Islet precursor cell (in vitro differentiated cells): ENCODE measurements around the gene COL27A1.

ENCODE experiments used
- DNase-seq: peaks from one replicate; pipeline ENCODE4 v3.0.0-alpha.2; 2018

COL27A1 gene

DNA sequence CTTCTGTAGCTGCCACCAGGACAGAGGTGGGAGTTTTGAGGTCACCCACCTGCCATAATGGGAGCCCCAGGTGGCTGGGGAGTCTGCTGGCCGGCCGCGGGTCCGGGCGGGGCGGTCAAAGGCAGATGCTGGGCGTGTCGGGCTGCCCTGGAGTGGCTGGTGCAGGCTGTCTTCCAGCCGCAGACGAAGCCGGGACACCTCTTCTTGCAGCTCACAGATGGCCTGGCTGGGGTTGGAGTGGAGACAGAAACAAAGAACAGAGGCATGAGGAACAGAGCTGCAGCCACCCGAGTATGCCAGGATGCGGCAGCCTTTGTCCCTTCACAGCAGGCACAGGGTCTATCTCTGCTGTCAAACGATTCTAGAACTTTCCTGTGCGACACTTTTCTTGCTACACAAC lies 192.3 kb downstream of the COL27A1 start:
- no peak for DNase-seq

GRCh38 chr9:114348261-114348905 lies 193.0 kb downstream of the COL27A1 start:
- no peak for DNase-seq

DNA sequence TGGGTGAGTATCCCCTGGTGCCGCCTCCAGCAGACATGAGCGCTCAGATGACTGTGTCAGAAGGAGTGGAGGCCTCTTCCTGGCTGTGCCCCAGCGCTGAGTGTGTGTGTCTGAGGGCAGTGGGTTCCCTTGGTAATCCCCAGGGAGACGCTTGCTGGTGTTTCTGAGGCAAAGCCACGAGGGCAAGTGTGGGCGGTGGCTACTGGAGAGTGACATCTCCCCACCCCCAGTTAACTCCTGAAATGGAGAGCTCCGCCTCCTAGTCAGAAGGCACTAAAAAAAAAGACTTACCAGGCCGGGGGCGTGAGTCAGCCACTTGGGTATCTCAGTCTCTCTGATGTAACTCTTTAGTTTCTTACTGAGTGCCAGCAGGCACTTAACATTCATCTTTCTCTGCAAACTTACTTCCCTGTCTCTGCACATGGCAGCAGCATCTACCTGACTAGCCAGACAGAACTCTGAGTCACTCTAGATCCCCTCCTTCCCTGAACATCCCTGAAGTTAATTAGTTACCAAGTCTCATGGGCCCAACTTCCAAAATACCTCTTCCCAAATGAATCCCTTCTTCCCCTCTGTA lies 193.7 kb downstream of the COL27A1 start:
- peak; percentile 98 for DNase-seq

- DNase-seq, result no peak
Observed at GRCh38 chr9:114349713-114350480, 194.6 kb downstream of the COL27A1 start.

- no peak for DNase-seq
Observed at GRCh38 chr9:114350636-114351401, 195.5 kb downstream of the COL27A1 start.

- no peak for DNase-seq
Observed at GRCh38 chr9:114351932-114352331, 196.6 kb downstream of the COL27A1 start.

DNA sequence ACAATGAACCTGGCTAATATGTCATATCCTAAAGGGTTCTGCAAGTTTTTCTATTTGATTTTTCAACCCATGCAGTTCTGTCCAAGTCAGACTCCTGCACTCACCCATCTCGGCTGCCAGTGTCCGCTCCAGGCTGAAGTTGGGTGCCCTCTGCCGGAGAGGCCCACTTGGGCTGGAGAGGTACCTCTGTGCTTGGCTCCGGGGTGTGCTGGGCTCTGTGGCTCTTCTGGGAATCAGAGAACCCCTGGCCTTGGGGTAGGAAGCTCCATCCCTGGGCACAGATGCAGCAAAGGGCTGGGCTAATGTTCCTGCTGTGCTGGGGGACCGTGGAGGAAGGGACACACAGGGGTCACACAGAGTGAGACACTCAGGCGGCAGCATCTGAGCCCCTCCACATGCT lies 200.5 kb downstream of the COL27A1 start:
- DNase-seq, result no peak

DNA sequence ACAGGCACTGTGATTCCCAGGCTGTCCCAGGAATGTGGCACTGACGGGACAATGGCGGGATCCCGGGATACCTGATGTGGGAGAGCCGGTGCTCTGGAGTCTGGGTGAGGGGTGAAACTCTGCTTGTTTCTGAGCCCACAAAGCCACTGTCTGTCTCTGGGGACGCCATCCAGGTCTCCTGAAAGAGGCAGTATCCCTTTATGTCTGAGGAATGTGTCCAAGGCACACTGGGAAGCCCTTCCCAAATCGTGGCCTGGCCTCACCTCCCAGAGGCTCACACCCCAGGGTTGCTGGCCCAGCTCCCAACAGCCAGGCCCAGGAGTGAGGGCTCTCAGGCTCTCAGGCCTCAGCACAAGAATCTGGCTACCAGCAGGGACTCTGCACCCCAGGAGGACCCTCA lies 201.5 kb downstream of the COL27A1 start:
- no peak for DNase-seq

GRCh38 chr9:114357360-114357759 lies 202.0 kb downstream of the COL27A1 start:
- DNase-seq, result no peak

GRCh38 chr9:114357911-114358328 lies 202.6 kb downstream of the COL27A1 start:
- DNase-seq, result no peak

DNA sequence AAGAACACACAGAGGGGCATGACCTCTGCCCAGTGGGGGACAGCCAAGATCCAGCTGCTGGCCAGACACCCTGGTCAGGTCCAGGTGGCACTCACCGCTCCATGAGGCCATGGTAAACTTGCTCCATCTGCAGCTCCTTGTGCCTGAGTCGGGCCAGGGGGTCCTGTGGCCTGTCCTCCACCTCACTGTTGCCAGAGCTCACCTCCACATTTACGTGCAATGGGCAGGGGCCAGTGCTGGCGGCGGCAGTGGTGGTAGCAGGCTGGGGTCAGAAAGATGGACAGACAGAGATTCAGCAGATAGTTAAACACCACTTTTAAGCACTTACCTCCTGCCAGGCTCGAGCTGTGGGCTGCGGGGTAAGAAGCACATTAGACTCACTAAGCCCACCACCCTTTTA lies 204.5 kb downstream of the COL27A1 start:
- no peak for DNase-seq

GRCh38 chr9:114361542-114361941 lies 206.2 kb downstream of the COL27A1 start:
- no peak for DNase-seq
